ENCODE results near the gene SH3BP5. TPM values are rescaled to one million over a fixed set of nuclear protein-coding genes. Genes with fewer than 3 reads are reported as not detected.
A peak's percentile ranks its signal among the peaks of the same experiment; 100 is the strongest.
"Not testable (repeated sequence)": the region's sequence is repeated elsewhere in the genome, so short reads cannot be mapped to it uniquely, and the experiment has no call there.

Gene SH3BP5
- polyA plus RNA-seq (ENCODE audit: insufficient read length in 3 of 3): 10 to 100 TPM; 59.4 to 70.0 (median 64.4) TPM

GRCh38 chr3:15332405-15333098 is at the start of gene SH3BP5:
Gene SH3BP5 (minus strand): TSS chr3:15332586. CDS start chr3:15332408, 178 bp downstream.
- DNase-seq (ENCODE audit: low read depth in 3 of 3, low spot score in 2 of 3): peak in 1 of 3 donors; percentile 61

- no peak for DNase-seq (ENCODE audit: low read depth in 3 of 3, low spot score in 2 of 3)
Observed at GRCh38 chr3:15380980-15381890, 48.8 kb upstream of the SH3BP5 start.

- DNase-seq (ENCODE audit: low read depth in 3 of 3, low spot score in 2 of 3): peak; percentile 90 to 92 (median 91)
Observed at GRCh38 chr3:15377961-15378791, 45.8 kb upstream of the SH3BP5 start.

- DNase-seq (ENCODE audit: low read depth in 3 of 3, low spot score in 2 of 3): no peak
Observed at GRCh38 chr3:15375461-15376000, 43.1 kb upstream of the SH3BP5 start.

GRCh38 chr3:15372918-15373317 is 40.5 kb upstream of the SH3BP5 start:
- no peak for DNase-seq (ENCODE audit: low read depth in 3 of 3, low spot score in 2 of 3)

GRCh38 chr3:15368561-15369135 is 36.3 kb upstream of the SH3BP5 start:
- no peak for DNase-seq (ENCODE audit: low read depth in 3 of 3, low spot score in 2 of 3)

GRCh38 chr3:15367059-15367458 is 34.7 kb upstream of the SH3BP5 start:
- no peak for DNase-seq (ENCODE audit: low read depth in 3 of 3, low spot score in 2 of 3)

- DNase-seq (ENCODE audit: low read depth in 3 of 3, low spot score in 2 of 3): not testable (repeated sequence)
Observed at GRCh38 chr3:15364078-15364477, 31.7 kb upstream of the SH3BP5 start.

- no peak for DNase-seq (ENCODE audit: low read depth in 3 of 3, low spot score in 2 of 3)
Observed at GRCh38 chr3:15361494-15362214, 29.3 kb upstream of the SH3BP5 start.

GRCh38 chr3:15360788-15361493 is 28.6 kb upstream of the SH3BP5 start:
- DNase-seq (ENCODE audit: low read depth in 3 of 3, low spot score in 2 of 3): no peak

- DNase-seq (ENCODE audit: low read depth in 3 of 3, low spot score in 2 of 3): no peak
Observed at GRCh38 chr3:15359677-15360397, 27.5 kb upstream of the SH3BP5 start.

- not testable (repeated sequence) for DNase-seq (ENCODE audit: low read depth in 3 of 3, low spot score in 2 of 3)
Observed at GRCh38 chr3:15356651-15357061, 24.3 kb upstream of the SH3BP5 start.

- no peak for DNase-seq (ENCODE audit: low read depth in 3 of 3, low spot score in 2 of 3)
Observed at GRCh38 chr3:15356176-15356575, 23.8 kb upstream of the SH3BP5 start.

GRCh38 chr3:15355086-15355485 is 22.7 kb upstream of the SH3BP5 start:
- DNase-seq (ENCODE audit: low read depth in 3 of 3, low spot score in 2 of 3): no peak

- DNase-seq (ENCODE audit: low read depth in 3 of 3, low spot score in 2 of 3): no peak
Observed at GRCh38 chr3:15354485-15354884, 22.1 kb upstream of the SH3BP5 start.

GRCh38 chr3:15350141-15350540 is 17.8 kb upstream of the SH3BP5 start:
- DNase-seq (ENCODE audit: low read depth in 3 of 3, low spot score in 2 of 3): no peak

- DNase-seq (ENCODE audit: low read depth in 3 of 3, low spot score in 2 of 3): not testable (repeated sequence)
Observed at GRCh38 chr3:15349438-15349837, 17.1 kb upstream of the SH3BP5 start.

- no peak for DNase-seq (ENCODE audit: low read depth in 3 of 3, low spot score in 2 of 3)
Observed at GRCh38 chr3:15348246-15348645, 15.9 kb upstream of the SH3BP5 start.
